Caco-2 (cell line): Measurements from ENCODE around the gene SLC36A1. TPM values are rescaled to one million over a fixed set of nuclear protein-coding genes. Genes with fewer than 3 reads are reported as not detected.

Experiments
- BruUV-seq: library from RNA; stranded (reverse); fragments of 400-500 nt; replicated peaks from 2 replicates; lab custom pipeline; 2021; lab: Mats Ljungman, UMichigan
- CTCF ChIA-PET: fragments of 300-600 bp; sonication (Branson Sonifier 250); formaldehyde crosslinking; loops from one replicate; lab custom pipeline; 2022; ENCODE audit warnings: antibody characterized with exemption; lab: Charles Lee
- POLR2A ChIA-PET: fragments of 300-600 bp; sonication (Branson Sonifier 250); formaldehyde crosslinking; loops from one replicate; lab custom pipeline; 2022; ENCODE audit warnings: antibody characterized with exemption; lab: Charles Lee
- DNase-seq, 2 experiments: peaks; one replicate each; pipeline versions ENCODE4 v3.0.0 to v3.0.0-alpha.2; 2020 to 2022
- H3K27me3 ChIP-seq: replicated peaks from 2 replicates; pipeline ENCODE4 v1.6.0; 2011; ENCODE audit warnings: low read length; ENCODE audit not compliant: control insufficient read depth, insufficient read depth
- H3K36me3 ChIP-seq: 2 replicates; pipeline ENCODE4 v1.5.1; 2011; ENCODE audit warnings: low read length; ENCODE audit not compliant: control insufficient read depth, insufficient read depth
- H3K4me1 ChIP-seq: fragments of 250-450 bp; sonication (Bioruptor Pico); 2 replicates; pipeline ENCODE4 v1.5.1; 2020; ENCODE audit warnings: mild to moderate bottlenecking
- H3K4me3 ChIP-seq: 2 replicates; pipeline ENCODE4 v1.5.1; 2011; ENCODE audit warnings: low read depth, mild to moderate bottlenecking, control low read depth, low read length
- H3K9me3 ChIP-seq: fragments of 250-450 bp; sonication (Bioruptor Pico); 2 replicates; pipeline ENCODE4 v1.5.1; 2020; ENCODE audit warnings: mild to moderate bottlenecking, moderate library complexity
- H3K27ac Mint-ChIP-seq: one replicate; pipeline ENCODE4 v1.8.0; 2022; ENCODE audit warnings: mixed read lengths; ENCODE audit not compliant: unreplicated experiment
- H3K27me3 Mint-ChIP-seq: one replicate; pipeline ENCODE4 v1.8.0; 2022; ENCODE audit warnings: mixed read lengths; ENCODE audit not compliant: insufficient read depth, unreplicated experiment
- H3K36me3 Mint-ChIP-seq: one replicate; pipeline ENCODE4 v1.8.0; 2022; ENCODE audit warnings: mild to moderate bottlenecking, mixed read lengths; ENCODE audit not compliant: insufficient read depth, unreplicated experiment
- H3K4me1 Mint-ChIP-seq: one replicate; pipeline ENCODE4 v1.8.0; 2022; ENCODE audit warnings: low read depth, mixed read lengths; ENCODE audit not compliant: unreplicated experiment
- H3K4me3 Mint-ChIP-seq: one replicate; pipeline ENCODE4 v1.8.0; 2022; ENCODE audit warnings: mild to moderate bottlenecking, moderate library complexity, mixed read lengths; ENCODE audit not compliant: unreplicated experiment
- H3K9me3 Mint-ChIP-seq: one replicate; pipeline ENCODE4 v1.8.0; 2022; ENCODE audit warnings: mixed read lengths; ENCODE audit not compliant: unreplicated experiment
- intact Hi-C: fragments of 100-400 bp; cut with micrococcal nuclease; formaldehyde crosslinking; loops from one replicate; pipeline ENCODE4 v1.10.0; 2022; ENCODE audit not compliant: unreplicated experiment
- total RNA-seq: library from RNA; stranded (reverse); gene quantifications from 2 replicates; pipeline ENCODE4 v1.2.3, GENCODE V29; 2022
- TF ChIP-seq, protein P1 (sequence below), 2 experiments: fragments of 200-600 bp in 1 of 2; IDR thresholded peaks; 1 replicate in 1 of 2; 2 replicates in 1 of 2; pipeline versions ENCODE4 v1.5.1 to v1.8.0; 2011 to 2022; ENCODE audit warnings: antibody characterized with exemption in 1 of 2, control low read depth in 1 of 2, inconsistent platforms in 1 of 2, low read depth in 1 of 2, low read length in 1 of 2, mild to moderate bottlenecking in 1 of 2, moderate library complexity in 1 of 2; ENCODE audit not compliant: insufficient read depth in 1 of 2, severe bottlenecking in 1 of 2, unreplicated experiment in 1 of 2

The SLC36A1 gene
- total RNA-seq, 1 experiment from 2014 or later: 18.2 TPM

DNA sequence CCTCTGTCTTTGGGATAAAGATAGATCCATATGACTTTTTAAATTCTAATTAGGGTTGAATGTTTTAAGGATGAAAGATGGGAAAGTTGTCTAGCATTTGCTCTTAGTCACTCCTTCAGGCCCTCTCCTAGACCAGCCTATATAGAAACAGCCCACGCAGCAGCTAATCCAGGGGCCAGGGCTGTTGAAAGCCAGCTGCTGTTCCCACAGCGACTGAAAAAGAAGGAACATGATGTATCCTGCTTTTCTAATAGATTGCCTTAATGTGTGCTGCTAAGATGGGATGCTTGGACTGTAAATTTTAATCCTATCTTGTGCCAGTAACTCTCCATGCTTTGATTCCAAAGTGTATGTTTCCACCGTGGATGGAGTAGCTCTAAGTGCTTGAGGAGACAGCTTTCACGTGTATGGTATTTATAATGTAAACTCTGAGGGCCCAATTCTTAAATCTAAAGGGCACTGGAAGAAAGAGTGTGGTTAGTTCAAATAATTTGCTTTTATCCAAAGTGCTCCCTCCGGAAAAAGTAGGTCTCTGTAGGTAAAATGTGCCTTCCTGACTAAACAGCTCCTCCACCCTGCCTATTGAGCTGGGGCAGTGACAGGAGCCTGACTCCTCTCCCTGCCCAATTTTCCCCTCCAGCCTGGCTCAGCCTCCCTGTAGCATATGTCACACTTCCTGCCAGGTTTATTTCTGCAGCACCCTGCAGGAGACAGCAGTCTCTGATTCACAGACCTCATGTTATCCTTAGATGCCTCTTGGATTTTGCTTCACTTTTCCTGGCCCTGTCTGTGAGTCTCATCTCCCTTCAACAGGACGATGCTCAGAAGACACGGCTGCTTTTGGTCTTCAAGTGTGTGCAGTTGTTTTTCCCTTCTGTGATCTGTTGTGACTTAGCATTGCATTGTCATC, 33.2 kb downstream of the SLC36A1 start:
- H3K4me1 Mint-ChIP-seq: no peaks in the 10 kb centered on the region
- no peaks in the 10 kb centered on the region for H3K36me3 Mint-ChIP-seq
- no peak overlapping the region for H3K4me3 Mint-ChIP-seq
- no peaks in the 10 kb centered on the region for H3K27me3 Mint-ChIP-seq
- POLR2A ChIA-PET: no interaction called here
- Histone ChIP-seq H3K4me1 (no peaks in the 10 kb centered on the region), H3K4me3 (no peak overlapping the region), H3K36me3 (peaks cover 2% of the 10 kb centered on the region; the same call in 1 of the 2 replicates), H3K27me3 (no peaks in the 10 kb centered on the region), H3K9me3 (no peaks in the 10 kb centered on the region)
- CTCF ChIA-PET: no interaction called here
- TF ChIP-seq, protein P1, sequence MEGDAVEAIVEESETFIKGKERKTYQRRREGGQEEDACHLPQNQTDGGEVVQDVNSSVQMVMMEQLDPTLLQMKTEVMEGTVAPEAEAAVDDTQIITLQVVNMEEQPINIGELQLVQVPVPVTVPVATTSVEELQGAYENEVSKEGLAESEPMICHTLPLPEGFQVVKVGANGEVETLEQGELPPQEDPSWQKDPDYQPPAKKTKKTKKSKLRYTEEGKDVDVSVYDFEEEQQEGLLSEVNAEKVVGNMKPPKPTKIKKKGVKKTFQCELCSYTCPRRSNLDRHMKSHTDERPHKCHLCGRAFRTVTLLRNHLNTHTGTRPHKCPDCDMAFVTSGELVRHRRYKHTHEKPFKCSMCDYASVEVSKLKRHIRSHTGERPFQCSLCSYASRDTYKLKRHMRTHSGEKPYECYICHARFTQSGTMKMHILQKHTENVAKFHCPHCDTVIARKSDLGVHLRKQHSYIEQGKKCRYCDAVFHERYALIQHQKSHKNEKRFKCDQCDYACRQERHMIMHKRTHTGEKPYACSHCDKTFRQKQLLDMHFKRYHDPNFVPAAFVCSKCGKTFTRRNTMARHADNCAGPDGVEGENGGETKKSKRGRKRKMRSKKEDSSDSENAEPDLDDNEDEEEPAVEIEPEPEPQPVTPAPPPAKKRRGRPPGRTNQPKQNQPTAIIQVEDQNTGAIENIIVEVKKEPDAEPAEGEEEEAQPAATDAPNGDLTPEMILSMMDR (IDR thresholded peaks at IDR 0.05; ENCODE audit: insufficient read depth in 1 of 2, low read depth in 1 of 2, low read length in 1 of 2, severe bottlenecking in 1 of 2, unreplicated experiment in 1 of 2): no peak
- BruUV-seq: no TSS peak
- no peak overlapping the region for H3K27ac Mint-ChIP-seq
- intact Hi-C loops: no loop called here
- no peaks in the 10 kb centered on the region for H3K9me3 Mint-ChIP-seq
- DNase-seq: no peak

DNA sequence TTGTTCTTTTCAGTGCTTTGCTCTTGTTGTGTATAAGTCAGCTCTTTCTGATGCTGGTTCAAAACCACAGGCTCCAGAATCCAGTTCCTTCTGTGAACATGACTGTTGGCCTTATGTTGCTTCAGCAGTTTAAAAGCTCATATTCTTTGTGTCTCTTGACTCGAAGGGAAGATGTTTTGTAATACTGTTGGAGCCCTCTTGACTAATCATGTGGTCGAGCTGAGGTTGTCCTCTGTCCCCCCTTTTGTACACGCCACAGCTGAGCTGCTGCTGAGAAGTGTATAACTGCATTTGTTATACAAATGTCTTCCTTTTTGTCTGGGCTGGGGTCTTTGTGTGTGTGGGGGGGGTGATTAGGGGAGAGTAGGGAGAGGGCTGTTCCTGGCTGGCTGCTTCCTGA, 35.8 kb downstream of the SLC36A1 start:
- Mint-ChIP-seq H3K27me3 (no peaks in the 10 kb centered on the region), H3K4me3 (no peak overlapping the region), H3K9me3 (no peaks in the 10 kb centered on the region), H3K4me1 (no peaks in the 10 kb centered on the region), H3K36me3 (no peaks in the 10 kb centered on the region), H3K27ac (no peak overlapping the region)
- no peak for DNase-seq
- no peaks in the 10 kb centered on the region for H3K4me1 ChIP-seq
- peaks cover 4% of the 10 kb centered on the region for H3K36me3 ChIP-seq
- no peaks in the 10 kb centered on the region for H3K9me3 ChIP-seq
- ChIA-PET POLR2A (no interaction called here), CTCF (no interaction called here)
- no peak overlapping the region for H3K4me3 ChIP-seq
- intact Hi-C loops: no loop called here
- no peaks in the 10 kb centered on the region for H3K27me3 ChIP-seq
- TF ChIP-seq, protein P1 (IDR thresholded peaks at IDR 0.05; ENCODE audit: insufficient read depth in 1 of 2, low read depth in 1 of 2, low read length in 1 of 2, severe bottlenecking in 1 of 2, unreplicated experiment in 1 of 2): no peak
- BruUV-seq: no TSS peak

DNA sequence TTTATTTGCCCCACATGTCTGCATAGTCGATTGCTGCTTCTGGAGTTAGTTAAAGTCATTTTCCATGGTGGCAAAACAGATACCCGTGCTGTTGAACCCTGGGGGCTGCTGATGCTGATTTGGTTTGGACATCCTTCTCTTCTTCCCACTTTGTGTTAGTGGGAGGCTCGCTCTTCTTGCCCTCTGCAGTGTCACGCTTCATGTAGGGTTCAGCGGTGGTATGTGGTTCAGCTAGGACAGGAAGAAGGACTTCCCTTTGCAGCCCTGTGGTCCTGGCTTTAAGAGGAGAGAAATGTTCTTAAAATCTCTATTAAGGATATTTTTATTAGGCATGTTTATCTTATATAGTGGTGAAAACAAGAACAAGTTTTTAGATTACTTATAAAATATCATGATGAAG, 36.2 kb downstream of the SLC36A1 start:
- TF ChIP-seq, protein P1 (IDR thresholded peaks at IDR 0.05; ENCODE audit: insufficient read depth in 1 of 2, low read depth in 1 of 2, low read length in 1 of 2, severe bottlenecking in 1 of 2, unreplicated experiment in 1 of 2): no peak
- no peaks in the 10 kb centered on the region for H3K36me3 Mint-ChIP-seq
- H3K27me3 ChIP-seq: no peaks in the 10 kb centered on the region
- H3K27ac Mint-ChIP-seq: no peak overlapping the region
- H3K4me1 Mint-ChIP-seq: no peaks in the 10 kb centered on the region
- H3K4me1 ChIP-seq: no peaks in the 10 kb centered on the region
- no peak overlapping the region for H3K4me3 ChIP-seq
- no peaks in the 10 kb centered on the region for H3K9me3 Mint-ChIP-seq
- DNase-seq: no peak
- H3K4me3 Mint-ChIP-seq: no peak overlapping the region
- H3K36me3 ChIP-seq: peaks cover 5% of the 10 kb centered on the region
- BruUV-seq: no TSS peak
- no peaks in the 10 kb centered on the region for H3K27me3 Mint-ChIP-seq
- ChIA-PET CTCF (no interaction called here), POLR2A (no interaction called here)
- intact Hi-C loops: no loop called here
- H3K9me3 ChIP-seq: no peaks in the 10 kb centered on the region
